HUES64 (cell line): ENCODE measurements around the gene LPCAT3.

Source experiments
- H3K27ac ChIP-seq: 2 replicates; pipeline ENCODE4 v1.7.0; 2013; ENCODE audit warnings: low read depth, low read length, inconsistent platforms
- H3K27me3 ChIP-seq: 2 replicates; pipeline ENCODE4 v1.6.1; 2013; ENCODE audit warnings: mild to moderate bottlenecking, low read length; ENCODE audit not compliant: insufficient read depth
- H3K36me3 ChIP-seq: 2 replicates; pipeline ENCODE4 v1.6.1; 2013; ENCODE audit warnings: mild to moderate bottlenecking, low read length; ENCODE audit not compliant: insufficient read depth
- H3K4me1 ChIP-seq: 2 replicates; pipeline ENCODE4 v1.6.1; 2013; ENCODE audit warnings: mild to moderate bottlenecking, low read length, moderate library complexity; ENCODE audit not compliant: insufficient read depth
- H3K4me3 ChIP-seq: 2 replicates; pipeline ENCODE4 v1.5.1; 2013; ENCODE audit warnings: mild to moderate bottlenecking, low read length, moderate library complexity
- H3K9ac ChIP-seq: 2 replicates; pipeline ENCODE4 v1.6.1; 2013; ENCODE audit warnings: mild to moderate bottlenecking, low read depth, low read length
- H3K9me3 ChIP-seq: 2 replicates; pipeline ENCODE4 v1.6.1; 2013; ENCODE audit warnings: low read depth, low read length; ENCODE audit not compliant: insufficient read depth
- WGBS: fragments of 150-250, 120-280 bp; methylation state at CpG from one replicate; pipeline ENCODE4 v1.1.7; 2013; ENCODE audit warnings: missing lambda C conversion rate; 5-methylcytosine and 5-hydroxymethylcytosine counted together

Gene LPCAT3

DNA sequence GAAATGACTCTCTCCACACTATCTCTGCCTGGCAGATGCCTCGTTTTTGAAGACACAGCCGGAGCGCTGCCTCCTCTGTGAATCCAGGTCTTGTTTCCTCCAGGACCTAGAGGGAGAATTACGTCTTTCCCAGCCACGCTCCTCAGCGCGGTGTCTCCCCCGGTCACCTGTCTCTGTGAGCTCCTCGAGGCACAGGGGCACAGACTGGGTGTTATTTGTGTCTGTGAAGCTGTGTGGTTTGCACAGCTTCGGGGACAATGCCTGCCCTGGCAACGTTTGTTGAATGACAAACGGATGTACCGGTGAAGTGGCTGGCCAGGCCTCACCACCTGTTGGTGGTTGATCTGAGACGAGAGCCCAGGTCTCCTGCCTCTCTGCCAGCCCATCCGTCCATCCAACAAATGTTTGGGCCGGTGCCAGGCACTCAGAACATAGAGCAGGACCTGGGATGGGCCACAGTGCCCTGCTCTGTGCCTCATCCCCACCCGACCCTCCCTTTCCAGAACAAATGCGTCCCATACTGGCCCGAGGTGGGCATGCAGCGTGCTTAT lies 61.0 kb downstream of the LPCAT3 start:
- Histone ChIP-seq H3K9ac (no peak overlapping the region), H3K27ac (no peak overlapping the region), H3K36me3 (no peaks in the 10 kb centered on the region)

DNA sequence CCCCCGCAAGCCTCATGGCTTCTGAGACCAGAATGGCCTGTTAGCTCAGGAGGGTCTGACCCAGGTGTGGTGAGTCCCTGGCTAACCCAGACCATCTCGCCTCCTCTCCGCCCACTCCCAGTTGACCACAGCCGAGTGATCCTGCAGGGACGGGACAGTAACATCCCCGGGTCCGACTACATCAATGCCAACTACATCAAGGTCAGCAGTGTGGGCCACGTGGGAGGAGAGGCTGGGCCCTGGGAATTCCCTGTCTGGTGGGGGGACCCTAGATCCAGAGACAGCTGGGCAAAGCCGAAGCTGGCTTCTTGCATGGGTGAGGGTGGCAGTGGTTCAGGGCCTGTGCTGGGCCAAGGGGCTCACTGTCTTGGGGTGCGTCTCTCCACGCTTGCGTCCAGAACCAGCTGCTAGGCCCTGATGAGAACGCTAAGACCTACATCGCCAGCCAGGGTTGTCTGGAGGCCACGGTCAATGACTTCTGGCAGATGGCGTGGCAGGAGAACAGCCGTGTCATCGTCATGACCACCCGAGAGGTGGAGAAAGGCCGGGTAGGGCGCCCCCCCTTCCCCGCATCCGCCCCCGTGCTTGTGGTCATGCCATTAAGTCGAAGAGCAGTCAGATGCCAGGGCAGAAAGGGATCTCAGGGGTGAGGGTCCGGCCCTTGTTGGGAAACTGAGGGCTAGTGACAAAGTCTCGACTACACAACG lies 62.1 kb downstream of the LPCAT3 start:
- H3K36me3 ChIP-seq = no peaks in the 10 kb centered on the region
- no peak overlapping the region for H3K9ac ChIP-seq
- H3K27ac ChIP-seq = no peak overlapping the region
- no peaks in the 10 kb centered on the region for H3K27me3 ChIP-seq
- 87% methylated on average over 28 of the region's 28 CpGs for WGBS
- H3K4me3 ChIP-seq = no peak overlapping the region
- H3K9me3 ChIP-seq = no peaks in the 10 kb centered on the region
- peaks cover 5% of the 10 kb centered on the region; the same call in 1 of the 2 replicates for H3K4me1 ChIP-seq

More for the DNA sequence above, 61.0 kb downstream of the LPCAT3 start:
- Histone ChIP-seq H3K4me3 (no peak overlapping the region), H3K27me3 (no peaks in the 10 kb centered on the region), H3K4me1 (peaks cover 16% of the 10 kb centered on the region), H3K9me3 (no peaks in the 10 kb centered on the region)
- WGBS = 95% methylated on average over 20 of the region's 20 CpGs

DNA sequence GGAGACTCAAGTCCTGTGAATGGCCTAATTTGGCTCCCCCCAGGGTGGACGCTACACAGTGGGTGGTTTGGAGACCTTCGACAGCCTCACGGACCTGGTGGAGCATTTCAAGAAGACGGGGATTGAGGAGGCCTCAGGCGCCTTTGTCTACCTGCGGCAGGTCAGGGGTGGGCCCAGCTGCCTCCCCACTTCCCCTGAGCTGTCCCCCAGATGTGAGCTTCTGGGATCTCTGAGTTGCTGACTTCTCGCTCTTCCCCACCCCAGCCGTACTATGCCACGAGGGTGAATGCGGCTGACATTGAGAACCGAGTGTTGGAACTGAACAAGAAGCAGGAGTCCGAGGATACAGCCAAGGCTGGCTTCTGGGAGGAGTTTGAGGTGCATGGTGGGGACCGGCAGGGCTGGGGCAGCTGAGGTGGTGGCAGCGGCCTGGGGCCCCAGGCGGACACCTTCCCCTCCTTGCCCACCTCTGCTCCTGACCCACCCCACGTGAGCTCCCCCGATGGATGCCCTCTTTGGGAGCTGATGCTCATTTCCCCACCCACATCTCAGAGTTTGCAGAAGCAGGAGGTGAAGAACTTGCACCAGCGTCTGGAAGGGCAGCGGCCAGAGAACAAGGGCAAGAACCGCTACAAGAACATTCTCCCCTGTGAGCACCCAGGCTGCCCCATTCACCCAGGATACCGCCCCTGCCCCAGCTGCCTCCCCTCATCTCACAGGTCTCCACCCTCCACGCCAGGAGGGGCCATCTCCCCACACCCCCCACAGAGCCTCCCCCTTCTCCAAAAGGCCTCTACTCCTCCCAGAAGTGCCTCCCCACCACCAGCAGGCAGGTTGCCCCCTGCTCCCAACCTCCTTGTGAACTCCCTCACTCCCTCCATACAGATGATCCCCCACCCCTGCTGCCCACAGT lies 62.9 kb downstream of the LPCAT3 start:
- Histone ChIP-seq H3K27me3 (no peaks in the 10 kb centered on the region), H3K9ac (no peak overlapping the region), H3K9me3 (no peaks in the 10 kb centered on the region), H3K27ac (no peak overlapping the region), H3K4me1 (no peaks in the 10 kb centered on the region), H3K36me3 (no peaks in the 10 kb centered on the region), H3K4me3 (no peak overlapping the region)
- 95% methylated on average over 22 of the region's 22 CpGs for WGBS

DNA sequence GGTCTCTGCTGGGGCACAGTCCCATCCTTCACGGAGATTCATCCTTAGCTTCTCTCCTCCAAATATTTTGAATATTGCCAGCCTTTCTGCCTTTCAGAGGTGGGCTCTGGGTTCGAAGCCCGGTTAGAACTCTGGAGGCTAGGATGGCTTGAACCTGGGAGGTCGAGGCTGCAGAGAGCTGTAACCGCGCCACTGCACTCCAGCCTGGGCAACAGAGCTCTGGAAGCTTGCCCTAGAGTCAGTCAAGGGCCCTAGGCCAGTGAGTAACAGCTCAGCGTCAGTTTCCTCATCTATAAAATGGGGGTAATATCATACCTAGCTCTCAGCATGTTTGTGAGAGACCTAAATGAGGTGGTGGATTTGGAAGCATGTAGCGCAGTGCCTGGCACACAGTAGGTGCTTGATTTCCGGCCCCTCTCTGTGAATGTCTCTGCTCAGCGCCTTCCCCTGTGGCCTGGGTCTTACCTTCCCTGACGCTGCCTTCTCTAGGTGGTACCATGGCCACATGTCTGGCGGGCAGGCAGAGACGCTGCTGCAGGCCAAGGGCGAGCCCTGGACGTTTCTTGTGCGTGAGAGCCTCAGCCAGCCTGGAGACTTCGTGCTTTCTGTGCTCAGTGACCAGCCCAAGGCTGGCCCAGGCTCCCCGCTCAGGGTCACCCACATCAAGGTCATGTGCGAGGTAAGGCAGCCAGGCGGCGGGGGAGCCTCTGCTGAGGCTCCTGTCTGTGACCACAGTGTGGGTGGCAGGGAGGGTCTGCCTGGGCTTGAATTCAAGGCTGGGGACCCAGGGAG lies 63.8 kb downstream of the LPCAT3 start:
- Histone ChIP-seq H3K4me1 (no peaks in the 10 kb centered on the region), H3K9me3 (no peaks in the 10 kb centered on the region), H3K9ac (no peak overlapping the region), H3K4me3 (no peak overlapping the region), H3K27me3 (no peaks in the 10 kb centered on the region), H3K27ac (no peak overlapping the region), H3K36me3 (no peaks in the 10 kb centered on the region)
- WGBS = 94% methylated on average over 21 of the region's 21 CpGs

DNA sequence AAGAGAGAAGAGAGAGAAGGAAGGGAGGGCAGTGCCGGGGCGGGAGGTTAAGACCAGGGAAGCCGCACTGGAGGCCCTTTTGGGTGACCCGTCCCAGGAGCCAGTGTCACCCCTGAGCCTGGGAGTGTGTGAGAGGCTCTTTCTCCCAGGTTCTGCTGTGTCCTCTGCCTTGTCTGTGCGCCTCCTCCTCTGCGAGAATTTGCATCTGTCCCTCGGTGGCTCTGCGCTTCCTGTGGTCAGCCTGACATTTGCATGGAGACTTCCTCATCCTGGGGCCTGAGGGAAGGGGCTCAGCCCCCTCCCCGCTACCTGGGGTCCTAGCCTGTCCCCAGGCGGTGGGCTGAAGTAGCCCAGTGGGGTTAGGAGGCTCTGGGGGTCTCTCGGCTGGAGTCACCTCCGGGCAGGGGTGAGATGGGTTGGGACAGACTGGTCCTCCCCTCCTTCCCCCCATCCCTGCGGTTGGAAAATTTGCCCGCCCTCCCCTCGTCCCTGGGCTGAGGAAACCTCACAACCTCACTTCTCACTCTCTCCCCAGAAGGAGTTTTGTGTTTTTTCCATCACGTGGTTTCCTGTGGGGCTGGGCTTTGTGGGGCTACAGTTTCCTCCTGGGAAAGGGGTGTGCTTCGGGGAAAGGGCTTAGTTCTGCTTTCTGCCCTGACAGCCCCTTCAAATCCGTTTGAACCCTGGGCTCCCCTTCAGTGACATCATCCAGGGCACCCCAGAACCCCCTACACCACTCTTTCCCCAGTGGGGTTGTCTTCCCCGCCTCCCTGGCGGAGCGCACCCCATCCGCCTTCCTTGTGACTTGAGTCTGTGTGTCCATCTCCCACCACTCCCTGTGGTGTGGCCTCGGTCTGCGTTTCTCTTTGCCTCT lies 64.6 kb downstream of the LPCAT3 start:
- no peaks in the 10 kb centered on the region for H3K9me3 ChIP-seq
- no peak overlapping the region for H3K27ac ChIP-seq
- 76% methylated on average over 24 of the region's 24 CpGs for WGBS
- H3K4me1 ChIP-seq = no peaks in the 10 kb centered on the region
- no peaks in the 10 kb centered on the region for H3K27me3 ChIP-seq
- no peak overlapping the region for H3K4me3 ChIP-seq
- H3K36me3 ChIP-seq = no peaks in the 10 kb centered on the region
- H3K9ac ChIP-seq = no peak overlapping the region

DNA sequence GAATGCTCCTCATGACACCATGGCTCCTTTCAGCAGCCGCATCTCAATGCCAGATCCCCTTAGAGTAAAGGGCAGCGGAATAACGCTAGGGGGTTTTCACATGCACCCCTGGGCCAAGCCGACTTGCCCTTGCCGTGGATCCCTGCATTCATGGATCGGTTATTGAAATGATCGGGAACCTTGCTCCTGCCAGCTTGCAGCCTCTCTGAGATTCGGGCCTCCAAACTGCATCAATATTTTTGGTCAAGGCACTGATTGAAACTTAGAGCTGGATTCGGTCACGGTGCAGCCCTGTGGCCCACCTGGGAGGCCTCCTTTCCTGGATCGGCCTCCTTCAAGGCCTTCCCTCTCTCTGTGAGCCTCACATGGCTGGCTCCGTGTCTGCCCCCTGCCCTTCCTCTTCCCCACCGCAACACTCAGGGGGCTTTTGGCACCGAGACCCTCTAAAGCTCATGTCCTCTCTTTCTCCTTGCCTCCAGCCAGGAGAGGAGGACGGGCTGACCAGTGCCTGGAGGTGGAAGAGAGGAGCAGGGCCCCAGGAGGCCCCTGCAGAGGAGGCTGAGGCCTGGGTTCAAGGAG lies 65.3 kb downstream of the LPCAT3 start:
- WGBS = 89% methylated on average over 15 of the region's 15 CpGs
- Histone ChIP-seq H3K9ac (no peak overlapping the region; the same call in 1 of the 2 replicates), H3K36me3 (no peaks in the 10 kb centered on the region), H3K9me3 (no peaks in the 10 kb centered on the region), H3K27me3 (no peaks in the 10 kb centered on the region), H3K4me3 (no peak overlapping the region), H3K4me1 (no peaks in the 10 kb centered on the region), H3K27ac (no peak overlapping the region)

DNA sequence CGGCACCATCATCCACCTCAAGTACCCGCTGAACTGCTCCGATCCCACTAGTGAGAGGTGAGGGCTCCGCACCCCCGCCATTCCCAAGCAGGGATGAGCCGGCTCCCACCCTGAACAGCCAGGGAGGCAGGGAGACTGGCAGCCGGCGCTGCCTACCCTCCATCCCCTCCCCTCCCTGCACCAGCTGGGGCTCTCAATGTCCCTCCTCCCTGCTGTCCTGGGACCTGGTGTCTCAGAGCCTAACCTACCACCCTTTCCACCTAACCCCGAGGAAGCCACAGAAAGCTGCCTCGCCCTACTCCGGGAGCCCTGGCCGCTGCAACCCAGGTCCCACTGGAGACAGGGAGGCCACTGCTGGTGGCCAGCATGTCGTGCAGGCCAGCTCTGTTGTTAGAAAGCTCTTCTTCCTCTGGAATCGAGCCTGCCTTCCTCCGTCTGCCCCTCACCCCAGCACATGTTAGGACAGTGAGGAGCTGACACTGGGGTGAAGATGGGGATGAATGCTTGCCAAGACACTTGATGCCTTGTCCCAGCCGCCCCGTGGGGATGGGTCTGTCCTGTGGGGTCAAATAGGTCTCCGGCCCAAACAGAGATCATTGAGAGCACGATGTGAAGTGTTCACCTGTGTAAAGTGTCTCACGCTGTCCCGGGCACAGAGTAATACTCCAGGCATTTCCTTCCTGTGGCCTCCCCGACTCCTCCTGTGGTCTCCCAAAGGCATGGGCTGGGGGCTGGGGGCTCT lies 66.0 kb downstream of the LPCAT3 start:
- 91% methylated on average over 22 of the region's 22 CpGs for WGBS
- Histone ChIP-seq H3K27me3 (no peaks in the 10 kb centered on the region), H3K4me3 (no peak overlapping the region), H3K9ac (no peak overlapping the region; the same call in 1 of the 2 replicates), H3K27ac (no peak overlapping the region), H3K4me1 (no peaks in the 10 kb centered on the region), H3K9me3 (no peaks in the 10 kb centered on the region), H3K36me3 (no peaks in the 10 kb centered on the region)

DNA sequence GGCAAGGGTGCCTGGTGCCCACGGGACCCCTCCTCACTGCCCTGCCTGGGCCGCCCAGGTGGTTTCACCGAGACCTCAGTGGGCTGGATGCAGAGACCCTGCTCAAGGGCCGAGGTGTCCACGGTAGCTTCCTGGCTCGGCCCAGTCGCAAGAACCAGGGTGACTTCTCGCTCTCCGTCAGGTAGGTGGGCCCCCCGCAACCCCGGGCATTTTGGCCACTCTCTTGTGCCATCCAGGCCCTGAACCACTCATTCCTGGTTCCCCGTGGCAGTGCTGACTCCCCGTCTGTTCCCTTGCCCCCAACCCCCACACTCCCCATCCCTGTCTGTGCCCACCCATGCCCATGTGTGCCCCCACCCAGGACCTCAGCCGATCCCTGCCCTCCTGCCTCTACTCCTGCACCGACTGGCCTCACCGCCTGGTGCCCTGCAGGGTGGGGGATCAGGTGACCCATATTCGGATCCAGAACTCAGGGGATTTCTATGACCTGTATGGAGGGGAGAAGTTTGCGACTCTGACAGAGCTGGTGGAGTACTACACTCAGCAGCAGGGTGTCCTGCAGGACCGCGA lies 66.6 kb downstream of the LPCAT3 start:
- no peak overlapping the region for H3K9ac ChIP-seq
- no peak overlapping the region for H3K27ac ChIP-seq
- no peaks in the 10 kb centered on the region for H3K4me1 ChIP-seq

DNA sequence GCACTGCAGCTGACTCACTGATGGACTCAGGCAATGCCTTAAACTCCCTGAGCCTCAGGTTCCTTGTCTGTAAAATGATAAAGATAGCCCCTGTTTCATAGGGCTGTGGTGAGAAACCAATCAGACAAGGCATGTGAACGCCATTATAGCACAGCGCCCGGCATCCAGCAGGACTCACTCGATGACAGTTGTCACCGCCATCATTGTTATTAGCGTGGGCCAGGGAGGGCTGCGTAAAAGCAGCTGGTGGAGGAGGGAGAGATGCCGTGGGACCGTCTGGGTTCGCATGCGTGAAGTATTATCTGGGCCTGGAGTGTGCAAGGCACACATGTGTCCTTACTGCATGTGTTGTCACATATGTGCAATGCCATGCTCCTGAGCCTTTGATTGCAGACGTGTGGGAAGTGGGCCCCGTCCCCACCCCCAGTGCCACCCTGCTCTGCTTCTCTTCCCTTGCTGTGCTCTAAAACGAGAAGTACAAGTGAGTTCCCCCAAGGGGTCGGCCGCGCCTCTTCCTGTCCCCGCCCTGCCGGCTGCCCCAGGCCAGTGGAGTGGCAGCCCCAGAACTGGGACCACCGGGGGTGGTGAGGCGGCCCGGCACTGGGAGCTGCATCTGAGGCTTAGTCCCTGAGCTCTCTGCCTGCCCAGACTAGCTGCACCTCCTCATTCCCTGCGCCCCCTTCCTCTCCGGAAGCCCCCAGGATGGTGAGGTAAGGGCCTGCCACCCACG lies 67.3 kb downstream of the LPCAT3 start, which contains the start of gene PTPN6:
PTPN6 (plus strand) TSS at position 546 of the 730 bp plus-strand sequence; CDS start at position 703, 157 bp downstream.
- H3K36me3 ChIP-seq = no peaks in the 10 kb centered on the region
- no peaks in the 10 kb centered on the region for H3K27me3 ChIP-seq
- H3K9ac ChIP-seq = no peak within 1 kb of the TSS; the same call in 1 of the 2 replicates
- no peaks in the 10 kb centered on the region for H3K4me1 ChIP-seq
- WGBS = 88% methylated on average over 25 of the region's 25 CpGs
- H3K4me3 ChIP-seq = no peak within 1 kb of the TSS
- no peaks in the 10 kb centered on the region for H3K9me3 ChIP-seq
- no peak within 1 kb of the TSS for H3K27ac ChIP-seq

More for the DNA sequence above, 66.6 kb downstream of the LPCAT3 start:
- no peak overlapping the region for H3K4me3 ChIP-seq
- H3K9me3 ChIP-seq = no peaks in the 10 kb centered on the region
- no peaks in the 10 kb centered on the region for H3K27me3 ChIP-seq
- H3K36me3 ChIP-seq = no peaks in the 10 kb centered on the region
- 94% methylated on average over 20 of the region's 20 CpGs for WGBS
